Trophoblast cell (in vitro differentiated cells and primary cell): ENCODE data around the gene FKBP11.
"Not testable (repeated sequence)": the region's sequence is repeated elsewhere in the genome, so short reads cannot be mapped to it uniquely, and the experiment has no call there.

Experiments
- DNase-seq, 2 donors: peaks; one replicate each; pipeline ENCODE4 v3.0.0-alpha.2; 2016
- H2AFZ ChIP-seq: 2 replicates; pipeline ENCODE4 v1.6.1; 2013; ENCODE audit warnings: low read length, moderate library complexity, mild to moderate bottlenecking; ENCODE audit not compliant: insufficient read depth, poor library complexity
- H2AK5ac ChIP-seq: 2 replicates; pipeline ENCODE4 v1.6.1; 2013; ENCODE audit warnings: mild to moderate bottlenecking, low read length
- H2BK120ac ChIP-seq: 2 replicates; pipeline ENCODE4 v1.6.1; 2013; ENCODE audit warnings: low read length, mild to moderate bottlenecking, moderate library complexity; ENCODE audit not compliant: insufficient read depth, poor library complexity
- H2BK12ac ChIP-seq: 2 replicates; pipeline ENCODE4 v1.6.1; 2013; ENCODE audit warnings: mild to moderate bottlenecking, low read length, moderate library complexity
- H2BK5ac ChIP-seq: 2 replicates; pipeline ENCODE4 v1.6.1; 2013; ENCODE audit warnings: low read length, low read depth, moderate library complexity, mild to moderate bottlenecking; ENCODE audit not compliant: poor library complexity
- H3K14ac ChIP-seq: 2 replicates; pipeline ENCODE4 v1.6.1; 2013; ENCODE audit warnings: mild to moderate bottlenecking, low read length
- H3K18ac ChIP-seq: 2 replicates; pipeline ENCODE4 v1.6.1; 2013; ENCODE audit warnings: mild to moderate bottlenecking, low read length
- H3K23ac ChIP-seq: 2 replicates; pipeline ENCODE4 v1.6.1; 2013; ENCODE audit warnings: low read length
- H3K27ac ChIP-seq: 2 replicates; pipeline ENCODE4 v1.5.1; 2013; ENCODE audit warnings: low read depth, mild to moderate bottlenecking, inconsistent platforms, low read length, moderate library complexity
- H3K27me3 ChIP-seq: 2 replicates; pipeline ENCODE4 v1.6.1; 2013; ENCODE audit warnings: inconsistent platforms, mild to moderate bottlenecking, low read length, moderate library complexity; ENCODE audit not compliant: insufficient read depth
- H3K36me3 ChIP-seq, 2 experiments: 1 replicate in 1 of 2; 2 replicates in 1 of 2; pipeline ENCODE4 v1.6.1; 2013; ENCODE audit warnings: low read length in 2 of 2, mild to moderate bottlenecking in 2 of 2, moderate library complexity in 1 of 2; ENCODE audit not compliant: insufficient read depth in 2 of 2, control insufficient read depth in 1 of 2
- H3K4ac ChIP-seq: 2 replicates; pipeline ENCODE4 v1.6.1; 2013; ENCODE audit warnings: low read depth, mild to moderate bottlenecking, low read length, moderate library complexity
- H3K4me1 ChIP-seq, 2 experiments: 1 replicate in 1 of 2; 2 replicates in 1 of 2; pipeline ENCODE4 v1.6.1; 2013; ENCODE audit warnings: low read length in 2 of 2, mild to moderate bottlenecking in 2 of 2, moderate library complexity in 1 of 2; ENCODE audit not compliant: insufficient read depth in 2 of 2, control insufficient read depth in 1 of 2
- H3K4me2 ChIP-seq: 2 replicates; pipeline ENCODE4 v1.6.1; 2013; ENCODE audit warnings: inconsistent platforms, mild to moderate bottlenecking, low read length, moderate library complexity
- H3K4me3 ChIP-seq: 2 replicates; pipeline ENCODE4 v1.5.1; 2013; ENCODE audit warnings: mild to moderate bottlenecking, low read depth, low read length, inconsistent platforms
- H3K79me1 ChIP-seq: one replicate; pipeline ENCODE4 v1.6.1; 2013; ENCODE audit warnings: low read length
- H3K79me2 ChIP-seq: 2 replicates; pipeline ENCODE4 v1.6.1; 2013; ENCODE audit warnings: low read length, mild to moderate bottlenecking; ENCODE audit not compliant: control insufficient read depth, insufficient read depth, poor library complexity
- H3K9ac ChIP-seq: 2 replicates; pipeline ENCODE4 v1.6.1; 2013; ENCODE audit warnings: mild to moderate bottlenecking, low read length
- H3K9me3 ChIP-seq: 2 replicates; pipeline ENCODE4 v1.6.1; 2013; ENCODE audit warnings: low read depth, mild to moderate bottlenecking, control low read depth, inconsistent platforms, low read length; ENCODE audit not compliant: insufficient read depth
- H4K12ac ChIP-seq: 2 replicates; pipeline ENCODE4 v1.6.1; 2013; ENCODE audit warnings: low read depth, mild to moderate bottlenecking, low read length, moderate library complexity
- H4K8ac ChIP-seq: 2 replicates; pipeline ENCODE4 v1.6.1; 2013; ENCODE audit warnings: low read depth, mild to moderate bottlenecking, low read length, moderate library complexity
- H4K91ac ChIP-seq: one replicate; pipeline ENCODE4 v1.6.1; 2013; ENCODE audit warnings: low read depth, mild to moderate bottlenecking, low read length, moderate library complexity
- WGBS: extraction: QIAGEN DNeasy Blood & Tissue Kit; methylation state at CpG from one replicate; pipeline ENCODE4 v1.1.7; 2013; ENCODE audit warnings: missing lambda C conversion rate; ENCODE audit not compliant: insufficient read length, insufficient coverage; ENCODE audit errors: extremely low coverage; 5-methylcytosine and 5-hydroxymethylcytosine counted together

Gene FKBP11

DNA sequence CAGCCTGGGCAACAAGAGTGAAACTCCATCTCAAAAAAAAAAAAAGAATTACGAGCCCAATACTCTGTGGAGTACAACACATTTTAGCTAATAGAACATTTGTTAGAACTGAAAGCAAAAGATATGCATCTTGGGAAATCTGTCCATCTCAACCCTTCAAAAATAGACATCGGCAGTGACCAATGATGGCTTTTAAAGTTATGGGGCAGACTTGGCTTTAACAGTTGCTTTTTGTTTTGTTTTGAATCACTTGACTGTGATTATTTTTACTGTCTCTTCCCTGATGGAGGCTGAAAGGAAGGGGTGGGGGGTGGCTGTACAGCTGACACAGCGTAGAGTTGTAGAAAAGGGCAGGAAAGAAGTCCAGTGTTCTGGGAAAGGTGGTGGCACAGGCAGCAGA, 2.2 kb downstream of the FKBP11 start:
- WGBS, result no CpG with 5 or more reads among the region's 3 CpGs
- Histone ChIP-seq H2BK12ac (no peak overlapping the region), H4K8ac (no peak overlapping the region), H3K79me2 (peaks cover 4% of the 10 kb centered on the region), H3K4me2 (no peak overlapping the region), H4K12ac (no peak overlapping the region), H3K27ac (no peak overlapping the region), H2BK5ac (no peak overlapping the region), H3K36me3 (peaks cover 7 to 16% of the 10 kb centered on the region in 2 experiments), H4K91ac (no peak overlapping the region), H3K79me1 (peaks cover 4% of the 10 kb centered on the region), H3K23ac (no peak overlapping the region), H3K9ac (no peak overlapping the region), H3K27me3 (no peaks in the 10 kb centered on the region), H2AFZ (no peak overlapping the region), H3K14ac (no peak overlapping the region), H2AK5ac (no peak overlapping the region), H2BK120ac (no peak overlapping the region), H3K4me1 (peaks cover 0 to 5% of the 10 kb centered on the region in 2 experiments), H3K4me3 (no peak overlapping the region), H3K9me3 (no peaks in the 10 kb centered on the region), H3K4ac (no peak overlapping the region), H3K18ac (no peak overlapping the region)
- DNase-seq, result no peak

DNA sequence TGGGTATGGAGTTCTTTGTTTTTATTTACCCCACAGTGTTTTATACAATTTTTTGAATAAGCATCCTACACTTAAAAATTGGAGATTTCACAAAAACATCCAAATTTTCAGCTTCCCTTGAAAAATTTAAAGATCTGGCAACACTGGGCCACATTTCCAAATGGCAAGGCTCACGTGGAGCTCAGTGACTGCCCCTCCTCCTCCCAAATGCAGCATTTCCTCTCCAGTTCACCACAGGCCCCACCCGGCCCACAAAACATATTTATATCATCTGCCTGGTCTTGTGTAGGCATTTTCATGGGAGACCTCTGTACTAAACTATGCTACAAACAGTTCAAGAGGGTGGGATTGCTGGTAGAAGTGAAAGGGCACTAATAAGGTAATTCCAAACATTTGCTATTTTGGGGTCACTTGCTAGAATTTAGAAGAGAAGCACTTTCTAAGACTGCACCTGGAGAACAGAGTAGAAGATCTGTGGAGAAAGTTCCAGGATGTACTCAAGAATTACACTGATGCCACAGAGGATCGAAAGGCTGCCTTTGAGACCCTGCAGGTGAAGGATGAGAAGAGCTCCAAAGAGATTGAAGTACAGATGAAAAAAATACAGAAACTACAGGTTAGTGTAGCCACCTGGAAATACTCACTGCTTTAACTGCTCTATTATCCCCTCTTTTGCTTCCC, 7.3 kb downstream of the FKBP11 start:
- Histone ChIP-seq H3K36me3 (peaks cover 5 to 6% of the 10 kb centered on the region in 2 experiments), H2AK5ac (no peak overlapping the region), H3K9ac (no peak overlapping the region), H4K8ac (no peak overlapping the region), H3K23ac (no peak overlapping the region), H2BK120ac (no peak overlapping the region), H2AFZ (no peak overlapping the region), H3K4ac (no peak overlapping the region), H3K27ac (no peak overlapping the region), H3K79me1 (no peaks in the 10 kb centered on the region), H3K4me3 (no peak overlapping the region), H2BK12ac (no peak overlapping the region), H3K79me2 (no peaks in the 10 kb centered on the region), H3K14ac (no peak overlapping the region), H3K4me1 (no peaks in the 10 kb centered on the region), H4K91ac (no peak overlapping the region), H4K12ac (no peak overlapping the region), H3K27me3 (no peaks in the 10 kb centered on the region), H3K9me3 (no peaks in the 10 kb centered on the region), H3K4me2 (no peak overlapping the region), H3K18ac (no peak overlapping the region), H2BK5ac (no peak overlapping the region)
- DNase-seq, result no peak
- no CpG with 5 or more reads among the region's 3 CpGs for WGBS

DNA sequence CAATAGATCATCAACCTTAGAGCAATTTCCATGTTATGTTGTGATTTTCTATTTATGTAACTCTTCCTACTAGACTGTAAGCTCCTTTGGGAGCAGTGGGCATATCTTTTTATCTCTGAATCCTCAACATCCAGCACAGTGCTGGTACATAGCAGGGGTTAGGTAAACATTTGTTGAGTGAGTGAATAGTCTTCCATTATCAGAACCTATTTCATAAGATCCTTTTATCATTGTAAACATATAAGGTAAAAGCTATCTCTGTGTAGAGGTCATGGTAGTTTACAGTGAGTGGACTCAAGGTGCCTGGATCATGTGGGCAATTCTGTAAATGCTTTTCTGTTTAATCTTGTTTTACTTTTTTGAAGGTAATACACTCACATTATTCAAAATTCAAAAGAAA, 15.1 kb downstream of the FKBP11 start:
- Histone ChIP-seq H4K12ac (no peak overlapping the region), H3K4ac (no peak overlapping the region), H3K27ac (no peak overlapping the region), H3K9ac (no peak overlapping the region), H3K14ac (no peak overlapping the region), H3K79me1 (no peaks in the 10 kb centered on the region), H2AK5ac (no peak overlapping the region), H3K4me2 (no peak overlapping the region), H3K23ac (no peak overlapping the region), H2BK5ac (no peak overlapping the region), H4K91ac (no peak overlapping the region), H3K36me3 (peaks cover 0 to 3% of the 10 kb centered on the region in 2 experiments), H3K9me3 (no peaks in the 10 kb centered on the region), H4K8ac (no peak overlapping the region), H2AFZ (no peak overlapping the region), H3K4me1 (no peaks in the 10 kb centered on the region), H2BK120ac (no peak overlapping the region), H2BK12ac (no peak overlapping the region), H3K4me3 (no peak overlapping the region), H3K79me2 (no peaks in the 10 kb centered on the region), H3K18ac (no peak overlapping the region), H3K27me3 (no peaks in the 10 kb centered on the region)
- DNase-seq, result peak; percentile 47 to 74

DNA sequence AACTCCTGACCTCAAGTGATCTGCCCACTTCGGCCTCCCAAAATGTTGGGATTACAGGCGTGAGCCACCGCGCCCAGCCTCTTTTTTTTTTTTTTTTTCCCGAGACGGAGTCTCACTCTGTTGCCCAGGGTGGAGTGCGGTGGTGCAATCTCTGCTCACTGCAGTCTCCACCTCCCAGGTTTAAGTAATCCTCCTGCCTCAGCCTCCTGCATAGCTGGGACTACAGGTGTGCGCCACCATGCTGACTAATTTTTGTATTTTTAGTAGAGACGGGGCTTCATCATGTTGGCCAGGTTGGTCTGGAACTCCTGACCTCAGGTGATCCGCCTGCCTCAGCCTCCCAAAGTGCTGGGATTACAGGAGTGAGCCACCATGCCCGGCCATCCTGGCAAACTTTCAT, 15.6 kb downstream of the FKBP11 start:
- not testable (repeated sequence) for H3K79me2 ChIP-seq, H3K4me2 ChIP-seq, H3K14ac ChIP-seq, H3K79me1 ChIP-seq, H3K23ac ChIP-seq, H3K4me1 ChIP-seq, H3K27ac ChIP-seq, H2BK12ac ChIP-seq, H2BK120ac ChIP-seq, H2BK5ac ChIP-seq, H2AFZ ChIP-seq, H3K36me3 ChIP-seq, H3K9ac ChIP-seq, H3K4ac ChIP-seq, H3K9me3 ChIP-seq, H3K27me3 ChIP-seq, H2AK5ac ChIP-seq, H4K91ac ChIP-seq, H3K18ac ChIP-seq, H3K4me3 ChIP-seq, H4K8ac ChIP-seq, H4K12ac ChIP-seq
- peak; percentile 76 to 83 for DNase-seq
- no CpG with 5 or more reads among the region's 11 CpGs for WGBS
